ENCODE results near the gene CACUL1.
A peak's percentile ranks its signal among the peaks of the same experiment; 100 is the strongest.

CACUL1 gene

GRCh38 chr10:118669020-118669791 is 85.6 kb downstream of the CACUL1 start:
- peaks cover 2% of the 10 kb centered on the region for H3K36me3 ChIP-seq (replicated peaks)
- TF ChIP-seq, protein P1, sequence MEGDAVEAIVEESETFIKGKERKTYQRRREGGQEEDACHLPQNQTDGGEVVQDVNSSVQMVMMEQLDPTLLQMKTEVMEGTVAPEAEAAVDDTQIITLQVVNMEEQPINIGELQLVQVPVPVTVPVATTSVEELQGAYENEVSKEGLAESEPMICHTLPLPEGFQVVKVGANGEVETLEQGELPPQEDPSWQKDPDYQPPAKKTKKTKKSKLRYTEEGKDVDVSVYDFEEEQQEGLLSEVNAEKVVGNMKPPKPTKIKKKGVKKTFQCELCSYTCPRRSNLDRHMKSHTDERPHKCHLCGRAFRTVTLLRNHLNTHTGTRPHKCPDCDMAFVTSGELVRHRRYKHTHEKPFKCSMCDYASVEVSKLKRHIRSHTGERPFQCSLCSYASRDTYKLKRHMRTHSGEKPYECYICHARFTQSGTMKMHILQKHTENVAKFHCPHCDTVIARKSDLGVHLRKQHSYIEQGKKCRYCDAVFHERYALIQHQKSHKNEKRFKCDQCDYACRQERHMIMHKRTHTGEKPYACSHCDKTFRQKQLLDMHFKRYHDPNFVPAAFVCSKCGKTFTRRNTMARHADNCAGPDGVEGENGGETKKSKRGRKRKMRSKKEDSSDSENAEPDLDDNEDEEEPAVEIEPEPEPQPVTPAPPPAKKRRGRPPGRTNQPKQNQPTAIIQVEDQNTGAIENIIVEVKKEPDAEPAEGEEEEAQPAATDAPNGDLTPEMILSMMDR (IDR thresholded peaks at IDR 0.05; ENCODE audit: low read depth, low read length, missing control alignments): no peak
- in situ Hi-C loops (cut with HindIII; ENCODE audit: low pct_ligation_motif_present, low sequenced_read_pairs): no loop called here
- H3K27me3 ChIP-seq (replicated peaks): no peaks in the 10 kb centered on the region
- DNase-seq: peak; percentile 77
- no peak overlapping the region for H3K27ac ChIP-seq
- H3K4me3 ChIP-seq (ENCODE audit: low read depth, low read length): no peak overlapping the region

DNA sequence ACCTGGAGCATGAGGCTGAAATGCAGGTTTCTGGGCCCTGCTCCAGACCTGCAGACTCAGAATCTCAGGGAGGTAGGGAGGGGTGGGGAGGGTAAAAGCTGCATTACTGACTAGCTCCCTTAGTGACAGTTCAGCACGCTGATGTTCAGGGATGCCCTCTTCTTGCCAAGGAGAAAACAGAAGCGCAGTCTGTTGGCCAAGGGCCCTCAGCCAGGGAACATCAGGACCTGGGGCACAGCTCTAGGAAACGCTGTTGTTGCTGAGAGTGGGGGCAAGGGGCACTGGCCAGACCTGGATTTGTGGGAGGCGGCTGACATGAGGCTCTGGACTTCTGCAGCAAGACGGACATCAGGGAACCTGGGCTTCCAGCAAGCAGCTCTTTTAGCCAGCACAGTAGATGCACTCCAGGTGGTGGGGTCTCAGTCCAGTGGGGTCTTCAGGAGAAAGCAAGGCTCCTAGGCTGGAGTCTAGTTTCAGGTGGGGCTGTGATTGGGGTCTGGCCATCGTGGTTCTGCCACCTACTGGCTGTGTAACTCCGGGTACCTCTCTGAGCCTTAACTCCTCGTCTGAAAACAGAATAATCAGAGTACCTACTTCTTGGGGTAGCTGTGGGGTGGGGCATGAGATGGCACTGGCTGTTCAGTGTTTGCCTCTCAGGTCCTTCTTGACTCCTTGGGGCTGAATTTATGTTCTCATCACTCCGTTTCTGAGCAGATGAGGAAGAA is 86.4 kb downstream of the CACUL1 start:
- TF ChIP-seq, protein P1 (IDR thresholded peaks at IDR 0.05; ENCODE audit: low read depth, low read length, missing control alignments): peak; percentile 3
- no peaks in the 10 kb centered on the region for H3K27me3 ChIP-seq (replicated peaks)
- DNase-seq: no peak
- H3K4me3 ChIP-seq (ENCODE audit: low read depth, low read length): no peak overlapping the region
- in situ Hi-C loops (cut with HindIII; ENCODE audit: low pct_ligation_motif_present, low sequenced_read_pairs): no loop called here
- no peak overlapping the region for H3K27ac ChIP-seq
- no peaks in the 10 kb centered on the region for H3K36me3 ChIP-seq (replicated peaks)

DNA sequence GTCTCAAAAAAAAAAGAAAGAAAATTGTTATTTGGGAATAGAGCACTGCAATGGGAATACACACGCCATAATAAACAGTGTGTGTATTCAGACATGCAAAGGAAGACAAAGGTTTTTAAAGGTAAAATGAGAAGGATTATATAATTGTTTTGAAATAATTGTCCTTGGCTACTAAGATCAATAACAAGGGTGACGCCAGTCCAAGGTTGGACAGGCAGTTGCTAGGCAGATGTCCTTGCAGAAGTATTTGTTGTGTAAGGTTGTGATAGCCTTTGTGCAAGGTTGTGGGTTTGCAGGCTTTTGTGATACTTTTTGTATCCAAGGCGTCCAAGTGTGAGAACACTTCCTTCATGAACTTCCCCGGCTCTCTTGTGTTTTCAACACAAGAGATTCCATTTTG is 87.0 kb downstream of the CACUL1 start:
- no peak for DNase-seq
- Histone ChIP-seq H3K27ac (no peak overlapping the region), H3K4me3 (ENCODE audit: low read depth, low read length) (no peak overlapping the region), H3K27me3 (replicated peaks) (no peaks in the 10 kb centered on the region), H3K36me3 (replicated peaks) (no peaks in the 10 kb centered on the region)
- in situ Hi-C loops (cut with HindIII; ENCODE audit: low pct_ligation_motif_present, low sequenced_read_pairs): no loop called here
- TF ChIP-seq, protein P1 (IDR thresholded peaks at IDR 0.05; ENCODE audit: low read depth, low read length, missing control alignments): no peak

DNA sequence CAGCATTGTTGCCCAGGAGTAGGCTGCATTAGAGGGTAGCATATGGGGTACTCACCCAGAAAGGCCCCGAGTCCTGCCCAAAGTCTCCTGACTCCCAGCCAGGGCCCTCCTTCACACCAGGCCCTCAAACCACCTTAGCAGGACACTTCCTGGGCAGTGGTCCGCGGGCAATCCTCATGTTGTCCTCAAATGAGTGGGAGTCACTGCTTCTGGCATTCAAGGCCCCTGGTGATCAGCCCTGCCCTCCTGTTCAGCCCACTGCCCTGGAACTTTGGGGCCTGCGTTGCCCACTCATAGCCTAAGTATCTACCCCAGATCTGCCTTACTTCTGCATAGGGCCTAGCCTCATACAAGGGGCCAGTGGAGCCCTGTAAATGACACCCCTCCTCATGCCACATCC is 88.4 kb downstream of the CACUL1 start:
- TF ChIP-seq, protein P1 (IDR thresholded peaks at IDR 0.05; ENCODE audit: low read depth, low read length, missing control alignments): no peak
- Histone ChIP-seq H3K36me3 (replicated peaks) (no peaks in the 10 kb centered on the region), H3K4me3 (ENCODE audit: low read depth, low read length) (no peak overlapping the region), H3K27me3 (replicated peaks) (no peaks in the 10 kb centered on the region), H3K27ac (no peak overlapping the region)
- DNase-seq: no peak
- in situ Hi-C loops (cut with HindIII; ENCODE audit: low pct_ligation_motif_present, low sequenced_read_pairs): no loop called here

- in situ Hi-C loops (cut with HindIII; ENCODE audit: low pct_ligation_motif_present, low sequenced_read_pairs): no loop called here
- H3K36me3 ChIP-seq (replicated peaks): no peaks in the 10 kb centered on the region
- TF ChIP-seq, protein P1 (IDR thresholded peaks at IDR 0.05; ENCODE audit: low read depth, low read length, missing control alignments): no peak
- no peak overlapping the region for H3K4me3 ChIP-seq (ENCODE audit: low read depth, low read length)
- DNase-seq: no peak
- no peak overlapping the region for H3K27ac ChIP-seq
- H3K27me3 ChIP-seq (replicated peaks): no peaks in the 10 kb centered on the region
These were observed 90.4 kb downstream of the CACUL1 start for GRCh38 chr10:118664321-118664720.
